ENCODE data around the gene HELQ. TPM values are rescaled to one million over a fixed set of nuclear protein-coding genes. Genes with fewer than 3 reads are reported as not detected.
"Not testable (repeated sequence)": the region's sequence is repeated elsewhere in the genome, so short reads cannot be mapped to it uniquely, and the experiment has no call there.

HELQ gene
- total RNA-seq, 1 experiment from 2014 or later, result 8.8 TPM

- no peak for DNase-seq (ENCODE audit: low spot score)
Observed at GRCh38 chr4:83440148-83440814, 15.3 kb downstream of the HELQ start.

GRCh38 chr4:83438719-83439118, 16.9 kb downstream of the HELQ start:
- no peak for DNase-seq (ENCODE audit: low spot score)

- DNase-seq (ENCODE audit: low spot score), result no peak
Observed at GRCh38 chr4:83436680-83437079, 18.9 kb downstream of the HELQ start.

- DNase-seq (ENCODE audit: low spot score), result no peak
Observed at GRCh38 chr4:83431200-83431599, 24.4 kb downstream of the HELQ start.

- no peak for DNase-seq (ENCODE audit: low spot score)
Observed at GRCh38 chr4:83418211-83418610, 37.4 kb downstream of the HELQ start.

- no peak for DNase-seq (ENCODE audit: low spot score)
Observed at GRCh38 chr4:83417566-83417965, 38.1 kb downstream of the HELQ start.

GRCh38 chr4:83413676-83414075, 41.9 kb downstream of the HELQ start:
- DNase-seq (ENCODE audit: low spot score), result no peak

- DNase-seq (ENCODE audit: low spot score), result no peak
Observed at GRCh38 chr4:83408908-83409307, 46.7 kb downstream of the HELQ start.

GRCh38 chr4:83405844-83406816, 49.5 kb downstream of the HELQ start:
- DNase-seq (ENCODE audit: low spot score), result no peak

- not testable (repeated sequence) for DNase-seq (ENCODE audit: low spot score)
Observed at GRCh38 chr4:83398158-83398557, 57.5 kb downstream of the HELQ start.

GRCh38 chr4:83393908-83394307, 61.7 kb downstream of the HELQ start:
- DNase-seq (ENCODE audit: low spot score), result no peak

- no peak for DNase-seq (ENCODE audit: low spot score)
Observed at GRCh38 chr4:83392562-83392961, 63.1 kb downstream of the HELQ start.

- DNase-seq (ENCODE audit: low spot score), result no peak
Observed at GRCh38 chr4:83390944-83391343, 64.7 kb downstream of the HELQ start.

- DNase-seq (ENCODE audit: low spot score), result no peak
Observed at GRCh38 chr4:83389756-83390505, 65.7 kb downstream of the HELQ start.

- DNase-seq (ENCODE audit: low spot score), result no peak
Observed at GRCh38 chr4:83389037-83389720, 66.4 kb downstream of the HELQ start.

GRCh38 chr4:83388313-83388676, 67.3 kb downstream of the HELQ start:
- DNase-seq (ENCODE audit: low spot score), result no peak

- no peak for DNase-seq (ENCODE audit: low spot score)
Observed at GRCh38 chr4:83387476-83388312, 67.9 kb downstream of the HELQ start.

- DNase-seq (ENCODE audit: low spot score), result no peak
Observed at GRCh38 chr4:83387012-83387411, 68.6 kb downstream of the HELQ start.

- DNase-seq (ENCODE audit: low spot score), result no peak
Observed at GRCh38 chr4:83382850-83383249, 72.8 kb downstream of the HELQ start.

GRCh38 chr4:83381173-83381572, 74.5 kb downstream of the HELQ start:
- no peak for DNase-seq (ENCODE audit: low spot score)

GRCh38 chr4:83378419-83378818, 77.2 kb downstream of the HELQ start:
- DNase-seq (ENCODE audit: low spot score), result no peak
